ENCODE data around the gene KMO. TPM values are rescaled to one million over a fixed set of nuclear protein-coding genes. Genes with fewer than 3 reads are reported as not detected.

KMO gene
- total and polyA plus RNA-seq, 2 of the 13 experiments (the other 11 are each of a cell fraction or from before 2014, with no cell fraction given): 0.01 TPM; not detected in 1

GRCh38 chr1:241531195-241532161, 700 bp upstream of the KMO start:
- DNase-seq (ENCODE audit: low spot score): peak; percentile 71
- peak overlapping the region; percentile 97 for H2AFZ ChIP-seq (ENCODE audit: low read length)
- H3K79me2 ChIP-seq (ENCODE audit: insufficient read depth, low read length): no peaks in the 10 kb centered on the region
- FAIRE-seq: peak; percentile 65
- H3K9ac ChIP-seq (ENCODE audit: insufficient read depth, low read depth, low read length): peak overlapping the region; percentile 66
- H3K4me2 ChIP-seq (ENCODE audit: low read depth, low read length): peak overlapping the region; percentile 81
- ATAC-seq: peak; percentile 96
- H4K20me1 ChIP-seq (ENCODE audit: insufficient read depth, low read length): no peaks in the 10 kb centered on the region
- no peak overlapping the region for H3K27ac ChIP-seq (ENCODE audit: extremely low read length, insufficient read depth, low read length)
- H3K36me3 ChIP-seq (replicated peaks in 1 of 2; ENCODE audit: control insufficient read depth in 1 of 2, insufficient read depth in 2 of 2, low read length in 2 of 2): no peaks in the 10 kb centered on the region
- 1% methylated on average over 11 of the region's 11 CpGs for WGBS (ENCODE audit: low lambda C conversion rate)
- no peaks in the 10 kb centered on the region for H3K9me3 ChIP-seq (ENCODE audit: low read length)
- in situ Hi-C loops (cut with HindIII; ENCODE audit: extremely low pct_ligation_motif_present, low pct_unique_long_range_greater_than_20kb): loop anchor here (5.0 to 25.0 kb wide), 2 partner anchors 306 to 456 kb away; partner anchors contain the start of gene MAP1LC3C
- H3K27me3 ChIP-seq (ENCODE audit: control insufficient read depth in 1 of 2, insufficient read depth in 2 of 2, low read length in 2 of 2): no peaks in the 10 kb centered on the region; a peak in 1 of 5 replicates
- BruUV-seq (replicated peaks): no TSS peak
- POLR2A ChIA-PET: no interaction called here
- 0 out of 2 replicates have a peak, but pooled peaks cover 7% of the 10 kb centered on the region for H3K4me1 ChIP-seq (ENCODE audit: insufficient read depth, low read length)
- intact Hi-C loops (cut with micrococcal nuclease; ENCODE audit: unreplicated experiment): loop anchor here (1.0 to 5.0 kb wide), 5 partner anchors 81 to 486 kb away; no protein-coding TSS in a partner anchor
- CTCF ChIA-PET (ENCODE audit: low intra/inter-chr PET ratio, low total read pairs): interaction anchor here (0.8 to 1.6 kb wide), 3 partner anchors 96 to 304 kb away, joined by 3 to 6 read pairs (median 3); no protein-coding TSS in a partner anchor
- H3K4me3 ChIP-seq (replicated peaks in 1 of 3; ENCODE audit: insufficient read depth in 1 of 3, low read depth in 2 of 3, low read length in 3 of 3): peak overlapping the region; percentile 66 to 85 (median 68)
- peak; percentile 32; the same call in 1 of the 2 replicates for TF ChIP-seq HNF4A (CRISPR knock-in tag; IDR thresholded peaks at IDR 0.05)
- no peak for TF ChIP-seq ZNF879 (CRISPR knock-in tag; IDR thresholded peaks at IDR 0.05)
- TF ChIP-seq MED13 (CRISPR knock-in tag; IDR thresholded peaks at IDR 0.05): no peak
- TF ChIP-seq THRA (CRISPR knock-in tag; IDR thresholded peaks at IDR 0.05; ENCODE audit: borderline replicate concordance): no peak
- TF ChIP-seq KAT8 (CRISPR knock-in tag; IDR thresholded peaks at IDR 0.05): no peak
- TF ChIP-seq PCBP1 (IDR thresholded peaks at IDR 0.05; ENCODE audit: borderline replicate concordance, low read depth, low read length): no peak
- TF ChIP-seq CCAR2 (optimal IDR thresholded peaks at IDR 0.05; ENCODE audit: low read depth, low read length): no peak
- no peak for TF ChIP-seq ZC3H4 (CRISPR knock-in tag; IDR thresholded peaks at IDR 0.05; ENCODE audit: borderline replicate concordance)
- peak; percentile 12; the same call in 1 of the 2 replicates for TF ChIP-seq FOXA3 (CRISPR knock-in tag; IDR thresholded peaks at IDR 0.05)
- TF ChIP-seq DDIT3 (CRISPR knock-in tag; IDR thresholded peaks at IDR 0.05): no peak
- TF ChIP-seq TEAD3 (CRISPR knock-in tag; optimal IDR thresholded peaks at IDR 0.05; ENCODE audit: borderline replicate concordance): peak; percentile 10
- no peak for TF ChIP-seq PREB (CRISPR knock-in tag; IDR thresholded peaks at IDR 0.05)
- TF ChIP-seq SOX6 (IDR thresholded peaks at IDR 0.05): no peak
- TF ChIP-seq SOX6 (CRISPR knock-in tag; IDR thresholded peaks at IDR 0.05): peak; percentile 42; the same call in 1 of the 2 replicates
- no peak for TF ChIP-seq NR2F2 (IDR thresholded peaks at IDR 0.05; ENCODE audit: borderline replicate concordance, low read depth)

All from HepG2 (cell line).